ENCODE results near the gene ZNF799. TPM values are rescaled to one million over a fixed set of nuclear protein-coding genes. Genes with fewer than 3 reads are reported as not detected.
A peak's percentile ranks its signal among the peaks of the same experiment; 100 is the strongest.

The ZNF799 gene
- 5.8 TPM for total RNA-seq (2013)
- 1 to 10 TPM; 1.8 to 3.4 (median 3.2) TPM for polyA plus RNA-seq
- 1.1 and 2.8 TPM in 2 replicates for polyA minus RNA-seq
- 0.59 to 4.4 (median 1.7) reads per million in 11 experiments for total RNA-seq

DNA sequence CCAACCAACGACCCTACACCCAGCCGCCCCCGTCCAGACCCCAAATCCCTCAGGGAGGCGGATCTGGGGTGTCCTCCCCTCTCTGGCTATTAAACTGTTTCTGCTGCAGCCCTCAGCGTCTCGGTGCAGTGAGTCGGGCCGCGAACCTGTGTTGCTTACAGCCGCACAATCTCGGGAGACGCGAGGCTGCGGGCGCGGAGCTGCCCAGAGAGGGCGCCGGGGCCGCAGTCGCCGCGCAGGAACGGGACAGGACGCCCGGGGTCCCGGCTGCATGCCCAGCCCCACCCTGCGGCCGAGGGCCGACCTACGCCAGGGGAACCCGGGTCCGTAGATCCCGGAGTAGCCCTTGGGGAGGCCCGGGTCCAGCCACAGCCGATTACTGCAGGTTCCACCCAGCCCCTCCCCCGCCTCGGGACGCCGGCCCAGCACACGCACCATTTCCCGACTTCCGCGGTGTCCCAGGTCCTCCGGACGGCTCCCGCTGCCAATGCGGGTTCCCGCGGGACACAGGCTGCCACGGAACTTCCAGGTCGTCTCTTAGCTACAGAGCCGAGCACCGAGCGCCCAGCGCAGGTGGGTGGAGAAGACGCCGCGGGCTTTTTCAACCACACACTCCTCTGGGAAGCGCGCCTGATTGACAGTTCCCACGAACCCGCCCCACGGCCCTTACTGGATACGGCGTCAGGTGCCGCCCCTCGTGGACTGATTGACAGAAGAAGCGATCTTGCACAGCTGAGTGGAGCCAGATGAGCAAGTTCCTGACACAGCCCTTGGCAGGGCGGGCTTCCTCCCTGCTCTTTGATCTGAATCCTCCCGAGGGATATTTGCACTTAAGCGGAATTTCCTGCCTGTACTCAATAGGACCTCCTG, at the start of gene ZNF799:
ZNF799 (minus strand) TSS at position 639 of the 870 bp plus-strand sequence; CDS start at position 438, 201 bp downstream.
- peak within 1 kb of the TSS; percentile 93 to 94 for H3K4me3 Mint-ChIP-seq
- TF ChIP-seq, protein P1, sequence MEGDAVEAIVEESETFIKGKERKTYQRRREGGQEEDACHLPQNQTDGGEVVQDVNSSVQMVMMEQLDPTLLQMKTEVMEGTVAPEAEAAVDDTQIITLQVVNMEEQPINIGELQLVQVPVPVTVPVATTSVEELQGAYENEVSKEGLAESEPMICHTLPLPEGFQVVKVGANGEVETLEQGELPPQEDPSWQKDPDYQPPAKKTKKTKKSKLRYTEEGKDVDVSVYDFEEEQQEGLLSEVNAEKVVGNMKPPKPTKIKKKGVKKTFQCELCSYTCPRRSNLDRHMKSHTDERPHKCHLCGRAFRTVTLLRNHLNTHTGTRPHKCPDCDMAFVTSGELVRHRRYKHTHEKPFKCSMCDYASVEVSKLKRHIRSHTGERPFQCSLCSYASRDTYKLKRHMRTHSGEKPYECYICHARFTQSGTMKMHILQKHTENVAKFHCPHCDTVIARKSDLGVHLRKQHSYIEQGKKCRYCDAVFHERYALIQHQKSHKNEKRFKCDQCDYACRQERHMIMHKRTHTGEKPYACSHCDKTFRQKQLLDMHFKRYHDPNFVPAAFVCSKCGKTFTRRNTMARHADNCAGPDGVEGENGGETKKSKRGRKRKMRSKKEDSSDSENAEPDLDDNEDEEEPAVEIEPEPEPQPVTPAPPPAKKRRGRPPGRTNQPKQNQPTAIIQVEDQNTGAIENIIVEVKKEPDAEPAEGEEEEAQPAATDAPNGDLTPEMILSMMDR (IDR thresholded peaks at IDR 0.05), result no peak
- Histone ChIP-seq H3K79me2 (ENCODE audit: insufficient read depth, low read length) (peaks cover 7% of the 10 kb centered on the region), H3K9me3 (replicated peaks in 1 of 2; ENCODE audit: control insufficient read depth in 1 of 2, insufficient read depth in 1 of 2, low read length in 2 of 2) (peaks cover 10 to 20% of the 10 kb centered on the region in 2 donors), H3K4me1 (ENCODE audit: control insufficient read depth in 1 of 2, insufficient read depth in 2 of 2, low read length in 2 of 2) (peaks cover 12 to 16% of the 10 kb centered on the region in 2 donors), H3K36me3 (replicated peaks in 1 of 2; ENCODE audit: control insufficient read depth in 1 of 2, insufficient read depth in 2 of 2, low read length in 2 of 2) (no peaks in the 10 kb centered on the region), H3K4me2 (replicated peaks; ENCODE audit: extremely low read depth, low read length, poor library complexity, severe bottlenecking) (peak within 1 kb of the TSS; percentile 77), H3K27me3 (ENCODE audit: control insufficient read depth in 2 of 2, insufficient read depth in 2 of 2, low read length in 2 of 2) (no peaks in the 10 kb centered on the region), H2AFZ (ENCODE audit: insufficient read depth, low read depth, low read length, poor library complexity, severe bottlenecking) (peak within 1 kb of the TSS; percentile 95), H3K4me3 (replicated peaks in 1 of 3; ENCODE audit: low read depth in 2 of 3, low read length in 3 of 3) (peak within 1 kb of the TSS; percentile 50 to 96 (median 94)), H3K9ac (ENCODE audit: insufficient read depth, low read length, poor library complexity, severe bottlenecking) (peak within 1 kb of the TSS; percentile 75), H4K20me1 (ENCODE audit: insufficient read depth, low read length) (no peaks in the 10 kb centered on the region), H3K27ac (ENCODE audit: low read depth in 1 of 2, low read length in 2 of 2) (peak within 1 kb of the TSS; percentile 78 to 82)
- peaks cover 11 to 36% (median 24%) of the 10 kb centered on the region in 7 donors for H3K9me3 Mint-ChIP-seq
- peaks cover 18% of the 10 kb centered on the region for H3K4me1 Mint-ChIP-seq
- peaks cover 5 to 22% of the 10 kb centered on the region in 2 donors for H3K36me3 Mint-ChIP-seq
- peaks cover 0 to 3% (median 2%) of the 10 kb centered on the region in 3 donors for H3K27me3 Mint-ChIP-seq (ENCODE audit: low read depth in 3 of 3)
- peak; percentile 80 to 83 (median 81) for DNase-seq
- under 1% methylated on average over 58 of the region's 71 CpGs for WGBS (ENCODE audit: insufficient coverage)
- H3K27ac Mint-ChIP-seq, result peak within 1 kb of the TSS; percentile 80 to 95 (median 91)
- intact Hi-C loops (cut with micrococcal nuclease), result no loop called here

DNA sequence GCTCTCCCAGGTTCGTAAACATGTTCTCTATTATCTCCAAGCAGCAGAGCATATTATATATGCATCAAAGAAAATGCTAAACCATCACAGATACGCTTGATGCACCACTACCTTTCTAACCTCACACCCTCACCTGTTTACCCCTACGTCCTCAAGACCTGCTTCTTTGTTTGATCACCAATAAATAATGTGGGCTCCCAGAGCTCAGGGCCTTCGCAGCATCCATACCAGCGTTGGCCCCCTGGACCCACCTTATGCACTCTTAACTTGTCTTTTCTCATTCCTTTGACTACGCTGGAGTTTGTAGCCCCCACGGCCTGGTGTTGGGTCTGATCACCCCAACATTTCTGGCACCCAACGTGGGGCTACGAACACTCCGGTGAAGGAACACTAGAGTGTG, 49.8 kb upstream of the ZNF799 start:
- WGBS (ENCODE audit: insufficient coverage), result 87% methylated on average over 10 of the region's 10 CpGs
- intact Hi-C loops (cut with micrococcal nuclease), result no loop called here
- H4K20me1 ChIP-seq (ENCODE audit: insufficient read depth, low read length), result no peaks in the 10 kb centered on the region
- no peaks in the 10 kb centered on the region for H3K4me1 Mint-ChIP-seq
- peak overlapping the region in 1 of 7 donors; percentile 10 for H3K27ac Mint-ChIP-seq
- peaks cover 32 to 78% (median 71%) of the 10 kb centered on the region in 7 donors for H3K9me3 Mint-ChIP-seq
- H3K9me3 ChIP-seq (replicated peaks in 1 of 2; ENCODE audit: control insufficient read depth in 1 of 2, insufficient read depth in 1 of 2, low read length in 2 of 2), result peaks cover 49 to 65% of the 10 kb centered on the region in 2 donors
- no peaks in the 10 kb centered on the region for H3K36me3 ChIP-seq (replicated peaks in 1 of 2; ENCODE audit: control insufficient read depth in 1 of 2, insufficient read depth in 2 of 2, low read length in 2 of 2)
- H2AFZ ChIP-seq (ENCODE audit: insufficient read depth, low read depth, low read length, poor library complexity, severe bottlenecking), result no peak overlapping the region
- no peak overlapping the region for H3K4me3 Mint-ChIP-seq
- peaks cover 0 to 3% of the 10 kb centered on the region in 2 donors for H3K36me3 Mint-ChIP-seq
- H3K4me3 ChIP-seq (replicated peaks in 1 of 3; ENCODE audit: low read depth in 2 of 3, low read length in 3 of 3), result no peak overlapping the region
- H3K27me3 Mint-ChIP-seq (ENCODE audit: low read depth in 3 of 3), result peaks cover 0 to 3% (median 3%) of the 10 kb centered on the region in 3 donors
- TF ChIP-seq, protein P1 (IDR thresholded peaks at IDR 0.05), result no peak
- H3K4me1 ChIP-seq (ENCODE audit: control insufficient read depth in 1 of 2, insufficient read depth in 2 of 2, low read length in 2 of 2), result no peaks in the 10 kb centered on the region
- no peak overlapping the region for H3K9ac ChIP-seq (ENCODE audit: insufficient read depth, low read length, poor library complexity, severe bottlenecking)
- no peak for DNase-seq
- H3K27me3 ChIP-seq (ENCODE audit: control insufficient read depth in 2 of 2, insufficient read depth in 2 of 2, low read length in 2 of 2), result no peaks in the 10 kb centered on the region
- H3K4me2 ChIP-seq (replicated peaks; ENCODE audit: extremely low read depth, low read length, poor library complexity, severe bottlenecking), result no peak overlapping the region
- H3K79me2 ChIP-seq (ENCODE audit: insufficient read depth, low read length), result no peaks in the 10 kb centered on the region
- H3K27ac ChIP-seq (ENCODE audit: low read depth in 1 of 2, low read length in 2 of 2), result no peak overlapping the region

All from CD14-positive monocyte (primary cell).